CD4-positive, CD25-positive, alpha-beta regulatory T cell (primary cell): Measurements from ENCODE around the gene ENSA. TPM values are rescaled to one million over a fixed set of nuclear protein-coding genes. Genes with fewer than 3 reads are reported as not detected.
A peak's percentile ranks its signal among the peaks of the same experiment; 100 is the strongest.
"Not testable (repeated sequence)": the region's sequence is repeated elsewhere in the genome, so short reads cannot be mapped to it uniquely, and the experiment has no call there.

Source experiments
- ATAC-seq, 2 donors: fragments of 150-1000 bp; cut with Tn5 transposase; one replicate each; pipeline ENCODE4 v1.10.0; 2021; ENCODE audit warnings: low read depth in 2 of 2, moderate number of reproducible peaks in 2 of 2, moderate library complexity in 1 of 2
- DNase-seq, 3 donors: peaks; one replicate each; pipeline versions ENCODE4 v3.0.0 to v3.0.0-alpha.2; 2012 to 2022; ENCODE audit warnings: mixed read lengths in 1 of 3
- H3K27ac ChIP-seq: one replicate; pipeline ENCODE4 v1.7.0; 2013; ENCODE audit warnings: mild to moderate bottlenecking, low read length; ENCODE audit not compliant: insufficient read depth, poor library complexity, severe bottlenecking
- H3K27me3 ChIP-seq: one replicate; pipeline ENCODE4 v1.7.0; 2013; ENCODE audit warnings: low read length; ENCODE audit not compliant: control insufficient read depth, insufficient read depth
- H3K36me3 ChIP-seq: one replicate; pipeline ENCODE4 v1.7.0; 2013; ENCODE audit warnings: mild to moderate bottlenecking, low read length, moderate library complexity; ENCODE audit not compliant: control insufficient read depth, insufficient read depth
- H3K4me1 ChIP-seq: 2 replicates; pipeline ENCODE4 v1.7.0; 2013; ENCODE audit warnings: mild to moderate bottlenecking, low read length; ENCODE audit not compliant: insufficient read depth, control insufficient read depth, poor library complexity, severe bottlenecking
- H3K4me3 ChIP-seq: one replicate; pipeline ENCODE4 v1.7.0; 2013; ENCODE audit warnings: low read depth, mild to moderate bottlenecking, low read length, moderate library complexity
- H3K9me3 ChIP-seq, 2 experiments: 1 replicate in 1 of 2; 2 replicates in 1 of 2; pipeline ENCODE4 v1.7.0; 2013; ENCODE audit warnings: low read length in 2 of 2, mild to moderate bottlenecking in 1 of 2, moderate library complexity in 1 of 2; ENCODE audit not compliant: control insufficient read depth in 2 of 2
- H3K27ac Mint-ChIP-seq, 3 donors: one replicate each; pipeline ENCODE4 v1.8.0; 2020 to 2022; ENCODE audit warnings: mild to moderate bottlenecking in 3 of 3, mixed read lengths in 3 of 3, moderate library complexity in 2 of 3
- H3K27me3 Mint-ChIP-seq: one replicate; pipeline ENCODE4 v1.8.0; 2022; ENCODE audit warnings: mild to moderate bottlenecking, mixed read lengths
- H3K36me3 Mint-ChIP-seq: one replicate; pipeline ENCODE4 v1.8.0; 2020; ENCODE audit warnings: mixed read lengths
- H3K4me1 Mint-ChIP-seq, 4 donors: one replicate each; pipeline ENCODE4 v1.8.0; 2020 to 2022; ENCODE audit warnings: mixed read lengths in 4 of 4, mild to moderate bottlenecking in 1 of 4
- H3K4me3 Mint-ChIP-seq, 4 donors: one replicate each; pipeline ENCODE4 v1.8.0; 2020 to 2022; ENCODE audit warnings: mild to moderate bottlenecking in 4 of 4, mixed read lengths in 4 of 4, moderate library complexity in 3 of 4
- H3K9me3 Mint-ChIP-seq, 7 donors: one replicate each; pipeline ENCODE4 v1.8.0; 2020 to 2022; ENCODE audit warnings: mixed read lengths in 7 of 7, mild to moderate bottlenecking in 3 of 7, moderate library complexity in 2 of 7
- polyA plus RNA-seq, 4 donors: library from polyadenylated mRNA; unstranded; fragments of 300-500 nt; fragmentation: Illumina TruSeq; gene quantifications; one replicate each; pipeline ENCODE4 v1.2.3, GENCODE V29; 2021
- total RNA-seq: library from RNA; stranded (reverse); gene quantifications from one replicate; pipeline ENCODE4 v1.2.3, GENCODE V29; 2022

The ENSA gene
- total and polyA plus RNA-seq, 5 donors from 2014 or later, result 41.2 to 169 (median 52.5) TPM

- peak overlapping the region; percentile 98 to 100 (median 99) for H3K4me3 Mint-ChIP-seq
Measured at GRCh38 chr1:150575072-150575489, 54.3 kb downstream of the ENSA start.

GRCh38 chr1:150574260-150575071 lies 54.9 kb downstream of the ENSA start:
- peaks cover 9% of the 10 kb centered on the region for H3K27me3 Mint-ChIP-seq
- Histone ChIP-seq H3K4me3 (peak overlapping the region; percentile 99), H3K27ac (peak overlapping the region; percentile 82), H3K36me3 (peaks cover 72% of the 10 kb centered on the region), H3K27me3 (no peaks in the 10 kb centered on the region), H3K9me3 (no peaks in the 10 kb centered on the region), H3K4me1 (peaks cover 62% of the 10 kb centered on the region)
- DNase-seq (peak in 1 of 3 donors; percentile 34), ATAC-seq (no peak)
- peaks cover 78% of the 10 kb centered on the region for H3K36me3 Mint-ChIP-seq
- peak overlapping the region; percentile 98 to 100 (median 99) for H3K4me3 Mint-ChIP-seq
- peaks cover 5 to 53% (median 35%) of the 10 kb centered on the region in 4 donors for H3K4me1 Mint-ChIP-seq
- peaks cover 0 to 3% (median 0%) of the 10 kb centered on the region in 7 donors for H3K9me3 Mint-ChIP-seq
- H3K27ac Mint-ChIP-seq, result peak overlapping the region; percentile 88 to 97 (median 88)

More at GRCh38 chr1:150575072-150575489, 54.3 kb downstream of the ENSA start:
- H3K9me3 ChIP-seq, result no peaks in the 10 kb centered on the region
- Mint-ChIP-seq H3K27me3 (peaks cover 9% of the 10 kb centered on the region), H3K4me1 (peaks cover 1 to 51% (median 32%) of the 10 kb centered on the region in 4 donors), H3K36me3 (peaks cover 74% of the 10 kb centered on the region), H3K27ac (peak overlapping the region; percentile 85 to 97 (median 88)), H3K9me3 (peaks cover 0 to 3% (median 0%) of the 10 kb centered on the region in 7 donors)
- H3K4me3 ChIP-seq, result peak overlapping the region; percentile 99
- H3K27ac ChIP-seq, result peak overlapping the region; percentile 82
- DNase-seq, result no peak
- H3K27me3 ChIP-seq, result no peaks in the 10 kb centered on the region
- H3K36me3 ChIP-seq, result peaks cover 67% of the 10 kb centered on the region
- peaks cover 59% of the 10 kb centered on the region for H3K4me1 ChIP-seq
- no peak for ATAC-seq

- H3K9me3 Mint-ChIP-seq, H3K27me3 ChIP-seq, H3K9me3 ChIP-seq, ATAC-seq, H3K27me3 Mint-ChIP-seq: not testable (repeated sequence)
- peak in 1 of 3 donors; percentile 38 for DNase-seq
- Mint-ChIP-seq H3K27ac (peak overlapping the region; percentile 88 to 97 (median 97)), H3K4me3 (peak overlapping the region; percentile 98 to 100 (median 99)), H3K36me3 (peaks cover 77% of the 10 kb centered on the region), H3K4me1 (peaks cover 5 to 62% (median 42%) of the 10 kb centered on the region in 4 donors)
- H3K27ac ChIP-seq, result peak overlapping the region; percentile 82
- peaks cover 70% of the 10 kb centered on the region for H3K4me1 ChIP-seq
- peaks cover 70% of the 10 kb centered on the region for H3K36me3 ChIP-seq
- peak overlapping the region; percentile 99 for H3K4me3 ChIP-seq
Measured at GRCh38 chr1:150573648-150574071, 55.8 kb downstream of the ENSA start.

GRCh38 chr1:150572918-150573647 lies 56.3 kb downstream of the ENSA start:
- Histone ChIP-seq H3K9me3 (no peaks in the 10 kb centered on the region), H3K4me3 (peak overlapping the region; percentile 99), H3K27me3 (no peaks in the 10 kb centered on the region), H3K27ac (peak overlapping the region; percentile 82), H3K36me3 (peaks cover 64% of the 10 kb centered on the region), H3K4me1 (peaks cover 76% of the 10 kb centered on the region)
- peak in 1 of 3 donors; percentile 45 for DNase-seq
- H3K27me3 Mint-ChIP-seq, result peaks cover 5% of the 10 kb centered on the region
- no peak for ATAC-seq
- H3K36me3 Mint-ChIP-seq, result peaks cover 73% of the 10 kb centered on the region
- H3K9me3 Mint-ChIP-seq, result peaks cover 0 to 2% (median 0%) of the 10 kb centered on the region in 7 donors
- H3K4me1 Mint-ChIP-seq, result peaks cover 5 to 67% (median 46%) of the 10 kb centered on the region in 4 donors
- H3K27ac Mint-ChIP-seq, result peak overlapping the region; percentile 88 to 97 (median 97)
- peak overlapping the region; percentile 98 to 100 (median 99) for H3K4me3 Mint-ChIP-seq

Other genes starting within 250 kb of the ENSA start
- gene TARS2, start 142.2 kb downstream of the ENSA start, total RNA-seq, result 34.0 TPM
- gene TARS2, start 142.2 kb downstream of the ENSA start, polyA plus RNA-seq, result 10 to 100 TPM; 28.6 to 36.6 (median 31.5) TPM
- 0.22 TPM for gene ECM1, start 121.5 kb downstream of the ENSA start, total RNA-seq
- under 1 TPM in 1 of 4 donors, not detected in 3; 0.10 TPM for gene ECM1, start 121.5 kb downstream of the ENSA start, polyA plus RNA-seq
- gene FALEC, start 113.9 kb downstream of the ENSA start, total RNA-seq, result not detected
- under 1 TPM in 1 of 4 donors, not detected in 3; 0.42 TPM for gene FALEC, start 113.9 kb downstream of the ENSA start, polyA plus RNA-seq
- 0.12 TPM for gene ADAMTSL4, start 80.2 kb downstream of the ENSA start, total RNA-seq
- under 1 TPM in 1 of 4 donors, not detected in 3; 0.22 TPM for gene ADAMTSL4, start 80.2 kb downstream of the ENSA start, polyA plus RNA-seq
- gene MCL1, start 50.0 kb downstream of the ENSA start, total RNA-seq, result 764 TPM
- gene MCL1, start 50.0 kb downstream of the ENSA start, polyA plus RNA-seq, result 100 to 1,000 TPM; 167 to 209 (median 178) TPM
- gene GOLPH3L, start 67.5 kb upstream of the ENSA start, total RNA-seq, result 8.6 TPM
- gene GOLPH3L, start 67.5 kb upstream of the ENSA start, polyA plus RNA-seq, result 10 to 100 TPM; 19.7 to 30.0 (median 24.9) TPM
- not detected for gene HORMAD1, start 91.3 kb upstream of the ENSA start, total RNA-seq
- not detected for gene HORMAD1, start 91.3 kb upstream of the ENSA start, polyA plus RNA-seq
- 114 TPM for gene CTSS, start 136.2 kb upstream of the ENSA start, total RNA-seq
- gene CTSS, start 136.2 kb upstream of the ENSA start, polyA plus RNA-seq, result 100 to 1,000 TPM; 158 to 227 (median 205) TPM
- 18.0 TPM for gene CTSK, start 178.6 kb upstream of the ENSA start, total RNA-seq
- 1 to 10 TPM in 1 of 4 donors, under 1 TPM in 2, not detected in 1; 0.10 to 1.4 (median 0.82) TPM for gene CTSK, start 178.6 kb upstream of the ENSA start, polyA plus RNA-seq
- gene ARNT, start 247.0 kb upstream of the ENSA start, total RNA-seq, result 43.3 TPM
- 10 to 100 TPM; 25.9 to 29.0 (median 27.0) TPM for gene ARNT, start 247.0 kb upstream of the ENSA start, polyA plus RNA-seq